GM21528 (cell line): ENCODE data around the gene YWHAQ.
A peak's percentile ranks its signal among the peaks of the same experiment; 100 is the strongest.

Experiments used
- ATAC-seq: cut with Tn5 transposase; IDR thresholded peaks from one replicate; pipeline ENCODE4 v1.9.1; 2021; ENCODE audit warnings: mild to moderate bottlenecking, moderate library complexity; ENCODE audit not compliant: unreplicated experiment, low FRiP score

The YWHAQ gene

DNA sequence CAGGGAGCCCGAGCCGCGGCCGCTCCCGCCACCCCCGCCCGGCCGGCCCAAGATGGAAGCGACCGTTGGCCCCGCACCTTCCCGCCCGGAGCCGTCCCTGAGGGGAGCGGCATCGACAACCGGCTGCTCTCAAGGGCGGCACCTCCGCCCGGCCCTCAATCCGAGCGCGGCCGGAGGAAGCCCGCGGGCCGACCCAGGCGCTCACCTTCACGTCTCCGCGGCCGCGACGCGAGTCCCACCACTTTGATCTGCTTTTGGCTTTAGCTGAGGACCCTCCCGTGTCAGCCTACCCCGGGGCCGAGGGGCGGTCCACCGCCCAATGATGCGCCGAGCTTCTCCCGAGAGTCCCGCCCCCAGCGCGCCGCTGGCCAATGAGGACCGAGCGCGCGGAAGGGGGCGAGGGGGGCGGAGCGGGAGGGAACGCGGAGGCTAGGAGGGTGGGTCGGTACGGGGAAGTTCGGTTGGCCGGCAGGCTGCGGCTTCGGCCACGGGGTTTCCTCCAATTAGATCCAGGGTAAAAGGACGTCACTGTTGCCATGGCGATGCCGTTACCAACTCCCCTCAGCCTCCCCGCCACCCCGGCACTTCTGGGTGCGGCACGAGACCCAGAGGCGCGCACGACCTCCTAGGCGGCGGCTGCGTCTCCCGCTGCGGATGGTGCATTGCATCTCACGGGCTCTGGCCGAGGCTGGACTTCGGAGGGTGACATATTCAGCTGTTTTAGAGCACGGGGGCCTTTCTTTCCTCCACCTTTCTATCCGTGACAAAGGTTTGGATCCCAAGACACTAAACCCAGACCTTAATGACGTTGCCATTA is at the start of gene YWHAQ:
YWHAQ (minus strand) TSS at position 262 of the 817 bp plus-strand sequence. CDS start 545 bp downstream, outside the sequence.
- peak; percentile 90 for ATAC-seq

DNA sequence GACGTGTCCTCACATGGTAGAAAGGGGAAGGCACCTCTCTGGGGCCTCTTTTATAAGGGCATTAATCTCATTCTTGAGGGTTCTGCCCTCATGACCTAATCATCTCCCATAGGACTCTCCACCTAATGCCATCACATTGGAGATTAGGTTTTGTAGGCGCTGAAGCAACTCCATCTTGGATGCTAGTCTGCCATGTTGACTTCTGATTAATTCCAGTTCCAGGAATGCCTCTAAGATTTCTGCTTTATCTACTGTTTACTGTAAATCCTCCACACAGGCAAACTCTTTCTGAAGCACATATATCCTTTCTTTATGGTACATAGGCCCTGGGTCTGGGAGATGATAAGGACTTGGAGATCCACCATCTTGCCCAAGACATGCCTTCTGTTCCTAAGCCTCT is 49.3 kb upstream of the YWHAQ start:
- no peak for ATAC-seq

DNA sequence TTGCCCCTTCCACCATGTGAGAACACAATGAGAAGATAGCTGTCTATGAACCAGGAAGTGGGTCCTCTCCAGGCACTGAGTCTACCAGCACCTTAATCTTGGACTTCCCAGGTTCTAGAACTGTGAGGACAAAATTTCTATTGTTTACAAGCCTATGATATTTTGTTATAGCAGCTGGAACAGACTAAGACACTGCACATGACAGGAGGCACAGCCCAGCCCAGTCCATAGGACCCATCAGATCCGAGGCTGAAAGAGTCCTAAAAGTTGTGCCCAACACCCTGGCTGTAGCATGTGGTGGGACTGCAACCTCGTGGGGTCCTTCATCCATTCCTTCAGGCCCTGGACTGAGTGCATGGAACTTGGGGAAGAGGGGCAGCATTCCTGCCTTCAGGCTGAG is 48.4 kb upstream of the YWHAQ start:
- ATAC-seq, result no peak

DNA sequence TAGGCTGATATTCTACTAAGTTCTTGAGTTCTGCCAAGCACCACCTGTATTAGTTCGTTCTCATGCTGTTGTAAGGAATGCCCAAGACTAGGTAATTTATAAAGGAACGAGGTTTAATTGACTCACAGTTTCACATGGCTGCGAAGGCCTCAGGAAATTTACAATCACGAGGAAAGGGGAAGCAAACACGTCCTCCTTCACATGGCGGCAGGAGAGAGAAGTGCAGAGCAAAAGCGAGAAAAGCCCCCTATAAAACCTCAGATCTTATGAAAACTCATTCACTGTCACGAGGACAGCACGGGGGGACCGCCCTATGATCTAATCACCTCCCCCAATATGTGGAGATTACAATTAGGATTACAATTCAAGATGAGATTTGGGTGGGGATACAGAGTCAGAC is 47.7 kb upstream of the YWHAQ start:
- no peak for ATAC-seq

DNA sequence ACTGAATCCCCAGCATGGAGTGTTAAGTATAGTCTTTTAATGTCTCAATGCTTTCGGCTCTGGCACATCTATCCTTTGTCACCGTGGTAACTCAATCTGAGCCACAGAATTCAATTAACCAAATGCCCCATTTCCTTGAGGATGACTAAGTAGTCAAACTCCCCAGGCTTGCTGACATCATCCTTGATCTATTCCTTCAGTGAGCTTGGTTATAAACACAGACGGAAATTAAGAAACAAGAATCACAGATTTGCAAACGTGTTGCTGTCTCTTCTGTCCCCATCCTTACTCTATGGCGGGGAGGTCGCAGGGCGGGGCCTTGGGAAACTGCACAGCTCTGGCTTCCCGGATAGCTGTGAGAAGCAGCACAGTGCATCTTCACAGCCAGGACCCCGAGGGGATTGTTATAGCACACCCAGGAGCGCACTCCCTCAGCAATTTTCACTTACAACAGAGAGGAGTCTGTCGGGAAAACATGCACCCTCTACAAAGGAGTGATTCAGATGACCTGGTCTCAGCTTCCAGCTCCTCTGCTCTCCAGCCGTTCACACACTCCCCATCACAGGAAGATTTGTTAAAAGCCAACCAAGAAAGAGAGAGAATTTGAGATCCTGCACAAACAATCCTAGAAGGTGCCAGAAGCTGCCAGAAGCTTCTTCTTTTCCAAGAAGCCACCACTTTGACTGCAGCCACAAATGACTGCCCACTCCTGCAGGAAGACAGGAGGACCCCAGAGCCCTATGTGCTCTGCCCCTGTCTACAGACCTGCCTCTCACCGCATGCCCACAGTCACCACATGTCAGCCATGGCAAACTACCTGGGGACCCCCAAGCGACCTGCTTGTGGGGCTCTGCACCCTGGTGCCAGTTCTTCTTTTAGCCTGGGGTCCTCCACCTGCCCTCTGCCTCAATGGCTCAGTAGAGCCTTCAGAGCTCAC is 44.9 kb upstream of the YWHAQ start:
- no peak for ATAC-seq

DNA sequence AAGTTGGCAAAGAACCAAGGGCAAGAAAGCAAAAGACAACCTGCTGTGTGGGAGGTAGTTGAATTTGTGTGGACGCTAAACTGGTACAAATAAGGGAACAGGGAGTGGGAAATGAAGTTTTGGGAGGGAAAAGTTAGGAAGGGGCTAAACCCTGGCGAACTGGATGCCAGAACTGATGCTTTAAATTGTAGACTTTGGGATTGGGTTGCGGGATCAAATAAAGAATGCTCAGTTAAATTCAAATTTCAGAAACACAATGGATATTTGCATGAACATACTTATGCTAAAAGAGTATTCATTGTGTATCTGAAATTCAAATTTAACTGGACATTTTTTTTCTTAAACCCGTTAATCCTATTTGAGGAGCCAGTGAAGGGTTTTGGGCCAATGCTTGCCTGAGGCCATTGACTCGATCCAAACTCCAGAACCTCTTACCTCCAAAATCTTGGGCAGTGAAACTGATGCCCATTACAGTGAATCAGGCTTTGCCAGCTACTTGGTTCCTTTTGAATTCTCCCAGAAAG is 44.2 kb upstream of the YWHAQ start:
- no peak for ATAC-seq

DNA sequence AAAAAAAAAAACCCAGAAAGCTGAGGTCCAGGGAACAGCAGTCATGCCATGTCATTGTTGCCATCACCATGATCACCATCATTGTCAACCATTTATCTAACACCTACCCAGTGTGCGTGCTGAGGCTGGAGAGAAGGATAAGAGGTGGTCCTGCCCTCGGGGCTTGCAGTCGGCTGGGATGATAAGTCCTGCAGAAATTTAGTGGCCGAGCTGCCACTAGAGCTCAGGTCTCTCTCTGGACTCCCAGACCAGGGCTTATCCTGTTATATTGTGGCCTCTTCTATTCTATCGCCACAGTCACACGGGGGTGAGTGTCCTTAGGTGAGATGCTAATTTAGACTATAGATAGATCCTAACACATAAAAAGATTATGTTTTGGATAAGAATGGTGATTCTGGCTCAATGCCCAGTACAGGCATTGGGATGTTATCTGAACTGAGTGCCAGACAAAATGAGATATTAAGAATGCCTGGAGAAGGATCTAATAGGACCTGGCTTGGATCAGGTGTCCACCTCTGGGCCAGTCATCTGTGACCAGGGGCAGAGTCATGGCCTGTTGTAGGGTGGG is 43.2 kb upstream of the YWHAQ start:
- ATAC-seq, result no peak

DNA sequence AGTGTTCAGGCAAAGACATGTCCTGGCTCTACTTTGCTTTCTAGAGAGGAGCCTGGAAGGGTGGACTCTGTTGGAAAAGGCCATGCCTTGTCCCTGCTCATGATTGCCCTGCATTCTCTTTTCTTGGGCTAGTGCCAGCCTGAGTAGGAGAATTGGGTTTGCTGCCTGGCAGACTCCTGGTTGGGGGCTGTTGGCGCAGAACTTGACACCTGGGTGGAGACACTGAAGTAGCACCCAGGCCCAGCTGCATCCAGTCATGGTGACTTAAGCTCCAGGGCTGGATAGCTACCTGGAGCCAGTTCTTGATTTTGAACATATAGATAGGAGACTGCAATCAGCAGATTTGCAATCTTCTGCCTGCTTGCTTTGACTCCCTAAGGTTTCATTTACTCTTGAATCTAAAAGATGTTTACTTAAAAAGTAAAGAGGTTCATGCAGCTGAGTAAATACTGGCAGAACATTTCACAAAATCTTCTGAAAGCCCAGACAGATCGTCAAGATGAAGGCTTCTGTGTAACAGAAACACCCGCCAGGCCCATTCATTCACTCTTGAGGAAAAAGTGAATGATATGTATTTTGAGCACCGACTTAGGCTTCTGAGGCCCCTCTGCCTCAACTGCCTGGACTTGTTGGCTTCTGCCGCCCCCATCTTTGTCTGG is 38.0 kb upstream of the YWHAQ start:
- ATAC-seq, result no peak

DNA sequence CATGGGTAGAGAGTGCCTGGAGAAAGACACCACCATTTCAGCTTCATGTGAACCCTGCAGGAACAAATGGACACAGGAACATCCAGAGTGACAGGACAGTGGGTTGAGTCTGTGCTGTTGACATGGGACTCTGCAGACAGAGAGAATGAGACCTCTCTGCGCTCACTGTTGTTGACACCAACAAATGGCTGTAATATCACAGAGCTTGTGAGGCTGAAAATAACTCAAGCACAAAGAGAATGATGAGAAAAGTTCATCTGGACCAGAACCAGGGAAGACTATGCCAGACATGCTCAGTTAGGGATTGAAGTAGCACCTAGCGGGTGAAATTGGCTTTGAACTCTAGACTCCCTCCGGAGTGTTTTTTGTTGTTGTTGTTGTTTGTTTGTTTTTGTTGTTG is 37.0 kb upstream of the YWHAQ start:
- ATAC-seq, result no peak

DNA sequence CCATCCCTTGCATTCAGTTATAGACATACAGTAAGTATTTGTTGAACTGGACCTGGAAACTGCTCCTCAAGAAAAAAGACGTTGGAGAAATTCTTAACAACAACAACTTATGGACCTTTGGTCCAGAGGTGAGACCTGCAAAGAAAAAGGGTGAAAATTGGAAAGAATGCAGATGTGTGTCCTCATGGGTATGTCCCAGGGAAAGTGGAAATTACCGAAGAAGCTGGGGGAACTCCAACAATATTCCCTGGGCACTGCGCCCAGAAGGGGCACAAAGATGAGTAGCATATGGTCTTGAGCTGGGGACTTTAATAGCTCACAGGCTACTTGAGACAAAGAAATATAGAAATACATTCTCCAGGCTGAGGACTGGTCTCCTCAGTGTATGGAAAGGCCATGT is 35.5 kb upstream of the YWHAQ start:
- ATAC-seq, result no peak

DNA sequence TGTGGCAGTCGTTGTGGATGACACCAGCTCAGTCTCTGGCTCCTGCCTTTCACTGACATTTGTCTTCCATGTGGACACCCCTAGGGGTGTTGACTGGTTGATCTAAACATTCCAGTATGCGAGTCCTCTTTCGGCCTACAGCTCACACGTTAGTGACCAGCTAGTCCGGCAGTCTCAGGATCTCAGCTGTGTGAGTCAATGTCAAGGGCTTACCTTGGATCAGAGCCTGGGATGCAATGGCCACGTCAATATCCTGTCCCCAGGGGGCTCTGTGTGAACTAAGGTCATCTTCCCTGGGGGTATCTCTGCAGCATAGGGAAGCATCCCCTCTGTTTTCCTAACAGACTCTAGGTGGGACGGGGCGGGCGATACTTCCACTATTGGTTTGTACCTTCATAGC is 35.1 kb upstream of the YWHAQ start:
- no peak for ATAC-seq

DNA sequence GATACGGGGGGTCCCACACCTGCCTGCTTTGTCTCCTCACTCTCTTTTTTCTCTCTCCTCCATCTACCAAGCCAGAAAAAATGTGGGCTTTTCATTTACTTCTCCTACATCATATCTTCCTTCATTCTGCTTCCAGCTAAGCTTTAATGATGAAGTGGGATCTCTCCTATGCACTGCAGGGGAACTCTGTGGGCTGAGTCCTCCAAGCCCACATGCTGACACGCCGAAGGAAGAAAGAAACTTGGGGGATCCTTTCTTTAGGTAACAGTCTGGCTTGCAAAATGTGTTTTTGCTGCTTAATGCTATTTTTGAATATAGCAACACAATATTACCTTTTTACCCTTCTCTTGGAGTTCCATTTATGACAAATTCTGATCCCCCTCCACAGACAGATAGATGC is 33.6 kb upstream of the YWHAQ start:
- no peak for ATAC-seq

DNA sequence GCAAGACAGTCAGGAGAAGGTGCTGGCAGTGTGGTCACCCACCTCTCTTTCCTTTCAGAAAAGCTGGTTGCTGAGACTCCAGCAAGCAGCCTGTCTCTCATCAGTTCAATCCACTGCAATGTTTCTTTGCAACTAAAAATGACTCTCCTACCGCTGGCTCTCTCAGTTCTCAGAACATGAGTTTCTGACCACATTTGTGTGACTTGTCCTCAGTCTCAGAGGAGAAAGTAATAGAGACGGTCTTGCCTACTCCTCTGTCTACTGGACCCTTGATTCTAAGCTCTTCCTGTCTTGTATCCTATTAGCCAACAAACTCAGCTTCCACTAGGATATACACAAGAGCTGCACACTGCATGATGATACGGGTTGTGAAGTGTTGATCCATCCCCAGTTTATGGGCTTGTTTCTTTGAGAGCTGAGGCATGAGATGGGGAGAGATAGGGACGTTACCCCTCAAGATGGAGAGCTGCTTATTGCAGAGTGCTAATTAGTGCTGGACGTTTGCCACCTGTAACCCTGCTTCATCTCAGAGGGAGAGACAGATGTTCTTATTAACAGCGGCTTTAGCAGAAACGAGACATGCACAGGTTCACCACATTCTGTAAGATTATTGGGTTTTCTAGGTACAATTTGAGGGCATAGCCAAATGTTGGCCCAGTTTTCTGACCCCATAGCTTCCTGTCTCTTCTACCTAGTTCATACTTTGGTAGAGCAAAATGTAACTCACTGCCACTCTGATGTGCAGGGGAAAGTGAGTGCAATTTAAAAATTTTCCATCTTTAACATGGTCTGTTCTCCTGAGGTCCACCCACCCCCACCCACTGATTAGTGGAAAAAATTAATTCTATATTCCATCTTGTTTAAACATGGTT is 32.4 kb upstream of the YWHAQ start:
- peak; percentile 79 for ATAC-seq

DNA sequence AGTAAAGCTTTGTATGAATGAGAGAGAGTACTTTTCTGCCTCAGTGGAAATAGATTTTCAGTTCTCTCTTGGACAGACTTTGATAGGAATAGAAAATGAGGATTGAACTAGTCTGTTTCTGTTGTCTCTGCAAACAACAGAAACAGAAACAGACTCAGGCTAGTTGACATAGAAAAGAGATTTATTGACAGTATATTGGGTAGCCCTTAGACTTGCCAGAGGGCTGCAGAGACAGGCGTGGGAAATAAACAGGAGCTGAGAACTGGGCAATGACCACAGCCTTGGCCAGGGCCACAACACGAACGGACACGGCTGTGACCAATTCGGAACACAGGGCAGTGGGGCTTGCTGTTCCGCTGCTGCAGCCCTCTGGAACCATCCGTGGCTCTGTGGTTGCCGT is 30.5 kb upstream of the YWHAQ start:
- ATAC-seq, result no peak

DNA sequence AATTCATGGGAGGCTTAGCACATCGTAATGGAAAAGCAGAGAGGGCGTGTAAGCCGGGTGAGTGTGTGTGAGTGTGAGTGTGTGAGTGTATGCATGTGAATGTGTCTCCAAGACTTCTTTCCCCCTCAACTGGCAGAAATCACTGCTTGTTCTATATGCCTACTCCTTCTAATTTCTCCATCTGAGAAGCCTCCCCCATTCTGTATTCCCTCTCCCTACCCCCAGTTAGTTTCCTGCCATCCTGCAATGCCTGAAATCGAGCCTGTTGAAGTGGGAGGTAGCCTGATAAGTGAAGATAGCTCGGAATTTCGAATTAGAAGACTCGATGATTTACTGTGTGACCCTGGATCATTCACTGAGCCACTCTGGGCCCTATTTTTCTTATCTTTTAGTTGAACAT is 30.0 kb upstream of the YWHAQ start:
- ATAC-seq, result no peak

DNA sequence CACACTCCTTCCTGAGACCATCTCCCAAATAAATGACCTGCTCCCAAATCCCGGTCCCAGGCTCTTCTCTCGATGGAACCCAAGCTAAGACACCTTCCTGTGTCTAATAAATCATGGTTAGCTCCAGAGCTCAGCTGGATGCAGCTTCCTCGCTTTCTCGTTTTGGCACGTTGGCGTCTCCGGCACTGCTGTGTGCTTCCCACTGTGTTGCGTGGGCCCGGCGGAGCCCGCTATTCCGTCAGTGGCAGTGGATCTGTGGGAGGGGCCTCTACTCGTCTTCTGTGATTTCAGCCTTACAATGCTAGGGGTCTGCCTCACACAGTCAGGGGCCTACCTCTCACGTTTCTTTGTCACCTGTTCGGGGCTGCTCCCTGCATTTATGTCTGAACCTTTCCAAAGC is 29.4 kb upstream of the YWHAQ start:
- ATAC-seq, result no peak

DNA sequence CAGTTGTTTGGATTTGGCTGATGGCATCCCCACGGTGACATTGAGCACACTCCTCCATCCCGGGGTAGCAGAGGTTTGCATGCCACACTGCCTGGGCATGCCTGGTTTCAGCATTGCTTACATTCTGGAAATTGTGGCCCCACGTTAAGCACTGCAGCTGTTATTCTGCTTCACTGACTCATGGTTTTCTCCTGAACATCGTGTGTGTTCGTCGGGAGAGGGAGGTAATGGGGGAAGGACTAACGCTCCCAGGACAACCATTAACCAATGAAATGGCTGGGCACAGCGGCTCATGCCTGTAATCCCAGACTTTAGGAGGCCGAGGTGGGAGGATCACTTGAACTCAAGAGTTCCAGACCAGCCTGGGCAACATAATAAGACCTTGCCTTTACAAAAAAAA is 28.2 kb upstream of the YWHAQ start:
- ATAC-seq, result no peak

DNA sequence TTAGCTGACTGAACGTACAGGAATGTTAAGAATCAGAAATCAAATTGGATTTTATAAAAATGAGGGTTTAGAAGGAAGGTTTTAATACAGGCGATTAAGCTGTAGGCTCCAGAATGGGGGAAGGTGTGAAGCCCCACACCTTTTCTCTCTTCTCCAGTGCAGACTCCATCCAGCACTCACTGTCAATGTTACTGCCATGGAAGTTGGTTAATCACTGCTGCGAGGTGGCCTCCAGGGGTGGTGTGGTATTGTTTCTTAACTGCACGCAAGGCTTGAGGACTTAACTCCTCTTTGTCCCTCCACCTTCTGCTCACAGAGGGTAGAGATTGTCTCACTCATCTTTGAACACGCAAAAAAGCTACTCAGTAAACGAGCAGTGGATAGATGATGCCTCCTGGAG is 26.9 kb upstream of the YWHAQ start:
- no peak for ATAC-seq

DNA sequence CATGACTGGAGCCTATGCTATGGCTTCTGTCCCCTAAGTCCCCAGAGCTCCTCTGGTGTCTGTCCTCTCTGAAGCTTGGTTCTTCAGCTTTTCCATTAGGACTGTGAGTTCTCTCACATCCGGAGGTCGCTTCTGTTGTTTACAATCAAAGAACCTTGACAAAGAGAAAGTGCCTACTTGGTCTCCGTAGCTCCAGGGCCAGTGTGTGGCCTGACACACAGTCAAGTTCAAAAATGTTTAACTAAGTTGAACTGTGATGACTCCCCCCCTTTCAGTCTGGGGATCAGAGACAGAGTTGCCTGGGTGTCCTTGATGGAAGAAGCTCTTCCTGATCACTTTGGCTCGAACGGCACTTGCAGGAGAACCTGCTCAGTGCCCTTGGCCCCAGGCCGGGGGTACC is 26.3 kb upstream of the YWHAQ start:
- no peak for ATAC-seq
